Measurements from ENCODE around the gene CCDC187. TPM values are rescaled to one million over a fixed set of nuclear protein-coding genes. Genes with fewer than 3 reads are reported as not detected.

The CCDC187 gene
- total and polyA plus RNA-seq, 9 donors, result 0.01 to 0.16 (median 0.04) TPM

GRCh38 chr9:136332482-136332983 is 28.6 kb upstream of the CCDC187 start:
- H3K27me3 ChIP-seq (ENCODE audit: control insufficient read depth, insufficient read depth, low read length), result no peaks in the 10 kb centered on the region
- 85% methylated on average over 9 of the region's 11 CpGs for WGBS (ENCODE audit: insufficient coverage)
- no peak overlapping the region for H3K4me3 ChIP-seq (ENCODE audit: low read length)
- no peak overlapping the region for H3K27ac ChIP-seq (ENCODE audit: low read length)
- H3K4me1 ChIP-seq (ENCODE audit: control insufficient read depth, insufficient read depth, low read length), result peaks cover 34% of the 10 kb centered on the region
- peaks cover 51% of the 10 kb centered on the region for H3K36me3 ChIP-seq (ENCODE audit: control insufficient read depth, insufficient read depth, low read length)
- DNase-seq, result no peak
- H3K9me3 ChIP-seq (replicated peaks; ENCODE audit: control insufficient read depth, low read depth, low read length), result no peaks in the 10 kb centered on the region

GRCh38 chr9:136331556-136332481 is 27.9 kb upstream of the CCDC187 start:
- no peak overlapping the region for H3K4me3 ChIP-seq (ENCODE audit: low read length)
- H3K9me3 ChIP-seq (replicated peaks; ENCODE audit: control insufficient read depth, low read depth, low read length), result no peaks in the 10 kb centered on the region
- no peaks in the 10 kb centered on the region for H3K27me3 ChIP-seq (ENCODE audit: control insufficient read depth, insufficient read depth, low read length)
- peaks cover 44% of the 10 kb centered on the region for H3K36me3 ChIP-seq (ENCODE audit: control insufficient read depth, insufficient read depth, low read length)
- no peak overlapping the region for H3K27ac ChIP-seq (ENCODE audit: low read length)
- WGBS (ENCODE audit: insufficient coverage), result 79% methylated on average over 32 of the region's 46 CpGs
- peaks cover 37% of the 10 kb centered on the region for H3K4me1 ChIP-seq (ENCODE audit: control insufficient read depth, insufficient read depth, low read length)
- DNase-seq, result no peak

GRCh38 chr9:136331030-136331429 is 27.1 kb upstream of the CCDC187 start:
- H3K4me3 ChIP-seq (ENCODE audit: low read length), result no peak overlapping the region
- no peaks in the 10 kb centered on the region for H3K27me3 ChIP-seq (ENCODE audit: control insufficient read depth, insufficient read depth, low read length)
- H3K27ac ChIP-seq (ENCODE audit: low read length), result no peak overlapping the region
- peaks cover 45% of the 10 kb centered on the region for H3K4me1 ChIP-seq (ENCODE audit: control insufficient read depth, insufficient read depth, low read length)
- WGBS (ENCODE audit: insufficient coverage), result 82% methylated on average over 12 of the region's 15 CpGs
- H3K9me3 ChIP-seq (replicated peaks; ENCODE audit: control insufficient read depth, low read depth, low read length), result no peaks in the 10 kb centered on the region
- DNase-seq, result no peak
- peaks cover 36% of the 10 kb centered on the region for H3K36me3 ChIP-seq (ENCODE audit: control insufficient read depth, insufficient read depth, low read length)

GRCh38 chr9:136330406-136330990 is 26.6 kb upstream of the CCDC187 start:
- DNase-seq, result no peak
- Histone ChIP-seq H3K4me3 (ENCODE audit: low read length) (no peak overlapping the region), H3K27me3 (ENCODE audit: control insufficient read depth, insufficient read depth, low read length) (no peaks in the 10 kb centered on the region), H3K9me3 (replicated peaks; ENCODE audit: control insufficient read depth, low read depth, low read length) (no peaks in the 10 kb centered on the region), H3K36me3 (ENCODE audit: control insufficient read depth, insufficient read depth, low read length) (peaks cover 31% of the 10 kb centered on the region), H3K27ac (ENCODE audit: low read length) (no peak overlapping the region), H3K4me1 (ENCODE audit: control insufficient read depth, insufficient read depth, low read length) (peaks cover 49% of the 10 kb centered on the region)
- 79% methylated on average over 9 of the region's 14 CpGs for WGBS (ENCODE audit: insufficient coverage)

GRCh38 chr9:136329636-136330405 is 25.9 kb upstream of the CCDC187 start:
- H3K4me1 ChIP-seq (ENCODE audit: control insufficient read depth, insufficient read depth, low read length), result peaks cover 47% of the 10 kb centered on the region
- peaks cover 24% of the 10 kb centered on the region for H3K36me3 ChIP-seq (ENCODE audit: control insufficient read depth, insufficient read depth, low read length)
- DNase-seq, result no peak
- no peaks in the 10 kb centered on the region for H3K27me3 ChIP-seq (ENCODE audit: control insufficient read depth, insufficient read depth, low read length)
- peak overlapping the region; percentile 61 for H3K4me3 ChIP-seq (ENCODE audit: low read length)
- peak overlapping the region; percentile 87 for H3K27ac ChIP-seq (ENCODE audit: low read length)
- H3K9me3 ChIP-seq (replicated peaks; ENCODE audit: control insufficient read depth, low read depth, low read length), result no peaks in the 10 kb centered on the region
- 76% methylated on average over 22 of the region's 23 CpGs for WGBS (ENCODE audit: insufficient coverage)

GRCh38 chr9:136329211-136329627 is 25.3 kb upstream of the CCDC187 start:
- DNase-seq, result no peak
- peaks cover 19% of the 10 kb centered on the region for H3K36me3 ChIP-seq (ENCODE audit: control insufficient read depth, insufficient read depth, low read length)
- peak overlapping the region; percentile 87 for H3K27ac ChIP-seq (ENCODE audit: low read length)
- WGBS (ENCODE audit: insufficient coverage), result 30% methylated on average over 19 of the region's 19 CpGs
- no peaks in the 10 kb centered on the region for H3K27me3 ChIP-seq (ENCODE audit: control insufficient read depth, insufficient read depth, low read length)
- no peaks in the 10 kb centered on the region for H3K9me3 ChIP-seq (replicated peaks; ENCODE audit: control insufficient read depth, low read depth, low read length)
- peak overlapping the region; percentile 61 for H3K4me3 ChIP-seq (ENCODE audit: low read length)
- H3K4me1 ChIP-seq (ENCODE audit: control insufficient read depth, insufficient read depth, low read length), result peaks cover 49% of the 10 kb centered on the region

- no peaks in the 10 kb centered on the region for H3K27me3 ChIP-seq (ENCODE audit: control insufficient read depth, insufficient read depth, low read length)
- peaks cover 15% of the 10 kb centered on the region for H3K36me3 ChIP-seq (ENCODE audit: control insufficient read depth, insufficient read depth, low read length)
- peak; percentile 78 for DNase-seq
- peak overlapping the region; percentile 61 for H3K4me3 ChIP-seq (ENCODE audit: low read length)
- no peaks in the 10 kb centered on the region for H3K9me3 ChIP-seq (replicated peaks; ENCODE audit: control insufficient read depth, low read depth, low read length)
- peaks cover 53% of the 10 kb centered on the region for H3K4me1 ChIP-seq (ENCODE audit: control insufficient read depth, insufficient read depth, low read length)
- H3K27ac ChIP-seq (ENCODE audit: low read length), result peak overlapping the region; percentile 87
- WGBS (ENCODE audit: insufficient coverage), result 9% methylated on average over 14 of the region's 15 CpGs
These were observed 24.7 kb upstream of the CCDC187 start for GRCh38 chr9:136328622-136329041.

- Histone ChIP-seq H3K27me3 (ENCODE audit: control insufficient read depth, insufficient read depth, low read length) (no peaks in the 10 kb centered on the region), H3K36me3 (ENCODE audit: control insufficient read depth, insufficient read depth, low read length) (peaks cover 12% of the 10 kb centered on the region), H3K9me3 (replicated peaks; ENCODE audit: control insufficient read depth, low read depth, low read length) (no peaks in the 10 kb centered on the region), H3K4me1 (ENCODE audit: control insufficient read depth, insufficient read depth, low read length) (peaks cover 58% of the 10 kb centered on the region), H3K4me3 (ENCODE audit: low read length) (peak overlapping the region; percentile 61), H3K27ac (ENCODE audit: low read length) (peak overlapping the region; percentile 87)
- no peak for DNase-seq
- WGBS (ENCODE audit: insufficient coverage), result 9% methylated on average over 12 of the region's 13 CpGs
These were observed 24.2 kb upstream of the CCDC187 start for GRCh38 chr9:136328011-136328621.

GRCh38 chr9:136327304-136327974 is 23.5 kb upstream of the CCDC187 start, which contains the start of gene GPSM1:
Gene GPSM1 (plus strand): TSS chr9:136327539. CDS start chr9:136327696, 157 bp downstream.
- WGBS (ENCODE audit: insufficient coverage), result under 1% methylated on average over 65 of the region's 88 CpGs
- Histone ChIP-seq H3K36me3 (ENCODE audit: control insufficient read depth, insufficient read depth, low read length) (peaks cover 10% of the 10 kb centered on the region), H3K4me3 (ENCODE audit: low read length) (peak within 1 kb of the TSS; percentile 61), H3K27me3 (ENCODE audit: control insufficient read depth, insufficient read depth, low read length) (no peaks in the 10 kb centered on the region), H3K27ac (ENCODE audit: low read length) (peak within 1 kb of the TSS; percentile 87), H3K4me1 (ENCODE audit: control insufficient read depth, insufficient read depth, low read length) (peaks cover 61% of the 10 kb centered on the region), H3K9me3 (replicated peaks; ENCODE audit: control insufficient read depth, low read depth, low read length) (no peaks in the 10 kb centered on the region)
- peak; percentile 84 for DNase-seq
